ENCODE results near the gene EPHA10.

Gene EPHA10

GRCh38 chr1:37723390-37724078 is 41.4 kb downstream of the EPHA10 start:
- Histone ChIP-seq H3K9ac (ENCODE audit: insufficient read length) (no peak overlapping the region), H3K36me3 (ENCODE audit: insufficient read depth, low read length) (no peaks in the 10 kb centered on the region), H3K27ac (no peak overlapping the region), H3K9me3 (ENCODE audit: low read depth, low read length) (no peaks in the 10 kb centered on the region), H3K4me3 (no peak overlapping the region)
- TF ChIP-seq EZH2 (IDR thresholded peaks at IDR 0.05): no peak
- no peak for TF ChIP-seq POLR2AphosphoS5 (IDR thresholded peaks at IDR 0.05; ENCODE audit: borderline replicate concordance, low read depth, low read length)
- TF ChIP-seq FOXP2 (optimal IDR thresholded peaks at IDR 0.05; ENCODE audit: control extremely low read depth, extremely low read length, insufficient read depth): no peak
- DNase-seq (ENCODE audit: low read depth, low spot score): no peak

- no peak overlapping the region for H3K9ac ChIP-seq (ENCODE audit: insufficient read length)
- TF ChIP-seq FOXP2 (optimal IDR thresholded peaks at IDR 0.05; ENCODE audit: control extremely low read depth, extremely low read length, insufficient read depth) (no peak), EZH2 (IDR thresholded peaks at IDR 0.05) (no peak), POLR2AphosphoS5 (IDR thresholded peaks at IDR 0.05; ENCODE audit: borderline replicate concordance, low read depth, low read length) (no peak)
- no peak overlapping the region for H3K27ac ChIP-seq
- no peak overlapping the region for H3K4me3 ChIP-seq
- H3K36me3 ChIP-seq (ENCODE audit: insufficient read depth, low read length): no peaks in the 10 kb centered on the region
- no peak for DNase-seq (ENCODE audit: low read depth, low spot score)
- no peaks in the 10 kb centered on the region for H3K9me3 ChIP-seq (ENCODE audit: low read depth, low read length)
Observed at GRCh38 chr1:37723072-37723389, 41.9 kb downstream of the EPHA10 start.

- no peak overlapping the region for H3K4me3 ChIP-seq
- DNase-seq (ENCODE audit: low read depth, low spot score): no peak
- TF ChIP-seq FOXP2 (optimal IDR thresholded peaks at IDR 0.05; ENCODE audit: control extremely low read depth, extremely low read length, insufficient read depth): no peak
- no peak for TF ChIP-seq EZH2 (IDR thresholded peaks at IDR 0.05)
- TF ChIP-seq POLR2AphosphoS5 (IDR thresholded peaks at IDR 0.05; ENCODE audit: borderline replicate concordance, low read depth, low read length): no peak
- H3K27ac ChIP-seq: no peak overlapping the region
- no peaks in the 10 kb centered on the region for H3K36me3 ChIP-seq (ENCODE audit: insufficient read depth, low read length)
- no peak overlapping the region for H3K9ac ChIP-seq (ENCODE audit: insufficient read length)
- no peaks in the 10 kb centered on the region for H3K9me3 ChIP-seq (ENCODE audit: low read depth, low read length)
Observed at GRCh38 chr1:37722181-37723071, 42.5 kb downstream of the EPHA10 start.

GRCh38 chr1:37721565-37721964 is 43.4 kb downstream of the EPHA10 start:
- H3K27ac ChIP-seq: no peak overlapping the region
- no peak overlapping the region for H3K9ac ChIP-seq (ENCODE audit: insufficient read length)
- DNase-seq (ENCODE audit: low read depth, low spot score): no peak
- no peak for TF ChIP-seq POLR2AphosphoS5 (IDR thresholded peaks at IDR 0.05; ENCODE audit: borderline replicate concordance, low read depth, low read length)
- H3K9me3 ChIP-seq (ENCODE audit: low read depth, low read length): no peaks in the 10 kb centered on the region
- H3K4me3 ChIP-seq: no peak overlapping the region
- H3K36me3 ChIP-seq (ENCODE audit: insufficient read depth, low read length): no peaks in the 10 kb centered on the region

- no peaks in the 10 kb centered on the region for H3K36me3 ChIP-seq (ENCODE audit: insufficient read depth, low read length)
- no peak overlapping the region for H3K9ac ChIP-seq (ENCODE audit: insufficient read length)
- no peaks in the 10 kb centered on the region for H3K9me3 ChIP-seq (ENCODE audit: low read depth, low read length)
- DNase-seq (ENCODE audit: low read depth, low spot score): no peak
- TF ChIP-seq EZH2 (IDR thresholded peaks at IDR 0.05) (no peak), POLR2AphosphoS5 (IDR thresholded peaks at IDR 0.05; ENCODE audit: borderline replicate concordance, low read depth, low read length) (no peak), FOXP2 (optimal IDR thresholded peaks at IDR 0.05; ENCODE audit: control extremely low read depth, extremely low read length, insufficient read depth) (no peak)
- no peak overlapping the region for H3K27ac ChIP-seq
- H3K4me3 ChIP-seq: no peak overlapping the region
Observed at GRCh38 chr1:37720231-37721130, 44.4 kb downstream of the EPHA10 start.

- Histone ChIP-seq H3K9ac (ENCODE audit: insufficient read length) (no peak overlapping the region), H3K4me3 (no peak overlapping the region), H3K27ac (no peak overlapping the region), H3K36me3 (ENCODE audit: insufficient read depth, low read length) (no peaks in the 10 kb centered on the region), H3K9me3 (ENCODE audit: low read depth, low read length) (no peaks in the 10 kb centered on the region)
- no peak for DNase-seq (ENCODE audit: low read depth, low spot score)
- TF ChIP-seq FOXP2 (optimal IDR thresholded peaks at IDR 0.05; ENCODE audit: control extremely low read depth, extremely low read length, insufficient read depth): no peak
- TF ChIP-seq EZH2 (IDR thresholded peaks at IDR 0.05): no peak
- TF ChIP-seq POLR2AphosphoS5 (IDR thresholded peaks at IDR 0.05; ENCODE audit: borderline replicate concordance, low read depth, low read length): no peak
Observed at GRCh38 chr1:37719572-37720195, 45.2 kb downstream of the EPHA10 start.

DNA sequence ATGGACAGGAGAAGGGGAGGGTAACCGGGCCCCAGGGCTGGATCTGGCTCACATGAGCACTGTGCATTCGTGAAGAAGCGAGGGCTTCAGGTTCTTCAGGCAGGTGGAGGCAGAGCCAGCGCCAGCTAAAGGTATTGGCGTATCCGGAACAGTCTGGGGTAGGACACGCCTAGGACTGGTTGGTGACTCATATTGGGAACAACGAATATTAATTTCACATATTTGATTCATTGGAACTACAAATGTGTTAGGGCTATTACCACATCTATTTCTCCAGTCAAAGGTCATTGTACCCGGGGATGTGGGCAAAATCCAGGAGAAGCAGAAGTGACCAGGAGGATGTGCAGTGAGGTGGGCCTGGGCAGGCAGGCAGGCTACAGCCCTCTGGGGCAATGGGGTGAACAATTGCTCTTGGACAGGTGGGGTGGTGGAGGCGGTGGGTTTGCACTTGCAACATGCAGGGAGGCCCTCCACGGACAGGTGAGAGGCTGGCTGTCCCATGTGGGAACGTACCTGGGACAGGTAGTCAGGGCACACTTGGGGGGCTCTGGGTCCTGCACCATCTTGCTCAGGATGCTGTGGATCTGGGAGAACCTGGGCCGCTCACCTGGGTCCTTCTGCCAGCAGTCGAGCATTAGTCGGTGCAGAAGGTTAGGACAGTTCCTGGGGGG is 45.9 kb downstream of the EPHA10 start:
- H3K9me3 ChIP-seq (ENCODE audit: low read depth, low read length): no peaks in the 10 kb centered on the region
- H3K27ac ChIP-seq: no peak overlapping the region
- no peak for TF ChIP-seq FOXP2 (optimal IDR thresholded peaks at IDR 0.05; ENCODE audit: control extremely low read depth, extremely low read length, insufficient read depth)
- DNase-seq (ENCODE audit: low read depth, low spot score): no peak
- no peak overlapping the region for H3K9ac ChIP-seq (ENCODE audit: insufficient read length)
- H3K36me3 ChIP-seq (ENCODE audit: insufficient read depth, low read length): no peaks in the 10 kb centered on the region
- no peak overlapping the region for H3K4me3 ChIP-seq
